GM12801 (cell line): ENCODE data around the gene ANKRD33.

Experiments used
- CTCF ChIP-seq: IDR thresholded peaks from one replicate; pipeline ENCODE4 v1.5.1; 2011; ENCODE audit warnings: control low read depth; ENCODE audit not compliant: insufficient read length; ENCODE audit errors: extremely low read depth

Gene ANKRD33

DNA sequence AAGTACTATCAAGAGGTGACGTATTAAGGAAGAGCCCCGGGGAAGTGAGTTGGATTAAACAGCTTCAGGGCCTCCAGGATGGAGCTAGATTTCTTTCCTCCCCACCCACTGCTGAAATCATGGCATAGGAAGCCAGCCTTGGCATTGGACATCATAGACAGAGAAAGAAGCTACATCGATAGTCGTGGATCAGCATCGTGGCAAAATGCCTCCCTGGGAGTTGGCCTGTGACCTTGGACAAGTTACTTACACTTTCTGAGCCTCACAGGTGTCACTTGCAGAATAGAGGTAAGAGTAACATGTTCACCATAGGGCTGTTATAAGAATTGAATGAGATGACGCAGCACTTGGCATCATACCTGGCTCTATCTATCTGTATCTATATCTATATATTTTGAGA, 5.9 kb downstream of the ANKRD33 start:
- no peak for TF ChIP-seq CTCF

- TF ChIP-seq CTCF, result no peak
These were observed 7.7 kb downstream of the ANKRD33 start for GRCh38 chr12:51895378-51896135.

GRCh38 chr12:51896236-51896635, 8.3 kb downstream of the ANKRD33 start:
- no peak for TF ChIP-seq CTCF

GRCh38 chr12:51897181-51897580, 9.3 kb downstream of the ANKRD33 start:
- TF ChIP-seq CTCF, result no peak

- no peak for TF ChIP-seq CTCF
These were observed 10.6 kb downstream of the ANKRD33 start for GRCh38 chr12:51898506-51898905.

- TF ChIP-seq CTCF, result no peak
These were observed 11.0 kb downstream of the ANKRD33 start for GRCh38 chr12:51898937-51899336.

- TF ChIP-seq CTCF, result no peak
These were observed 12.5 kb downstream of the ANKRD33 start for GRCh38 chr12:51900323-51900889.
